GM21717 (cell line): Measurements from ENCODE around the gene EMB.
"Not testable (repeated sequence)": the region's sequence is repeated elsewhere in the genome, so short reads cannot be mapped to it uniquely, and the experiment has no call there.

Experiments used
- ATAC-seq: cut with Tn5 transposase; IDR thresholded peaks from one replicate; pipeline ENCODE4 v1.9.1; 2021; ENCODE audit warnings: mild to moderate bottlenecking, moderate library complexity; ENCODE audit not compliant: unreplicated experiment

EMB gene, protein sequence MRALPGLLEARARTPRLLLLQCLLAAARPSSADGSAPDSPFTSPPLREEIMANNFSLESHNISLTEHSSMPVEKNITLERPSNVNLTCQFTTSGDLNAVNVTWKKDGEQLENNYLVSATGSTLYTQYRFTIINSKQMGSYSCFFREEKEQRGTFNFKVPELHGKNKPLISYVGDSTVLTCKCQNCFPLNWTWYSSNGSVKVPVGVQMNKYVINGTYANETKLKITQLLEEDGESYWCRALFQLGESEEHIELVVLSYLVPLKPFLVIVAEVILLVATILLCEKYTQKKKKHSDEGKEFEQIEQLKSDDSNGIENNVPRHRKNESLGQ

DNA sequence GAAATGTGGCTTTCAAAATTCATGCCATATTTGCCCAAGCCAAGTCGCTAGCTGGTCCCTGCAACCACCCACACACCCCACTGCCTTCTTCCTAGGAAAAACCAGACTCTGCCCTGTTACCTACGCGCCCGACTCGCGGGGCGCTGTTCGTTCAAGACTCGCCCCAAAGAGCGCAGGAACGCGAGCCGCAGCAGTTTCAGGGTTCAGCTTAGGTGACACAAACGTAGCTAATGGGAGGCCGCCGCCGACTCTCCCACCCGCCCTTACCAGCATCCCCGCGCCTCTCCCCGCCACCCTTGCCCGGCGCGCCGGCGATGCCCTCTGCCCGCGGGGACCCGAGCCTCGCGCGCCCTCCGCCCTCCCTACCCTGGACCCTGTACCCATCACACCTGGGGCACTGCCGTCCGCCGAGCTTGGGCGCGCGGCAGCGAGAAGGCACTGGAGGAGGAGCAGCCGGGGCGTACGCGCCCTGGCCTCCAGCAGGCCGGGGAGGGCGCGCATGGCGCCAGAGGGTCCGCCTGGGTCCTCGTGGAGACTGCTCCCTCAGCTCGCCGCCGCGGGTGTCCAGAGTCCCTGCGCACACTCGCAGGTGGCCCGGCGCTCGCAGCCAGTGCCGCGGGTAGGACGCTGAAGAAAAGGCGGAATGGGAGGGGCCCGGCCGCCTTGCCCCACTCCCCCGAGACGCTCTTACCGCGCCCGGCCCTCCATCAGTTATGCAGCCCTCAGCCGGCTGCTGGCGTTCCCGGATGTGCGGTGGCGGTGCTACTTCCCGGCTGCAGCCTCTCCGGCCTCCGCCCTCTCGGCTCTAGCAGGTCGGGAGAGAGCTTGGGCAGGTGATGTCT lies at the start of gene EMB:
Gene EMB (minus strand): TSS at position 638 of the 842 bp plus-strand sequence. CDS start 137 bp downstream, at position 501.
- ATAC-seq: peak; percentile 73

- ATAC-seq: not testable (repeated sequence)
Observed at GRCh38 chr5:50489491-50489890, 48.4 kb upstream of the EMB start.

DNA sequence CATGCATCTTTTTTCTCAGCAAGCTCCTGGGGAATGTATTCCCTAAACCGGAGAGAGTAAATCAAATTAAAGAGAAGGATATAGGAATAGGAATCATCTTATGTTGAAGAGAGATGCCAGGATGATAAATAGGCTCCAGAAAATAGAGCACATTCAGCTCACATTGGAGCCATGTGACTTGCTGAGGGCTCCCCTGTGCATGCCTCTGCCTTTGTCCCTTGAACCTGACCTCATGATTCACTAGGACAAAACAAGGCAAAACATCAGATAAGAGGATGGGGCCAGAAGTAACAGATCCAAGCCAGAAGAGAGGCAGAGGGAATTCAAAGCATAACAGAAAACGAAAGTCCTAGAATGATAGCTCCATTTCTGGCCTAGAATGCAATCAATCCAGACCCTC lies 37.7 kb upstream of the EMB start:
- not testable (repeated sequence) for ATAC-seq

DNA sequence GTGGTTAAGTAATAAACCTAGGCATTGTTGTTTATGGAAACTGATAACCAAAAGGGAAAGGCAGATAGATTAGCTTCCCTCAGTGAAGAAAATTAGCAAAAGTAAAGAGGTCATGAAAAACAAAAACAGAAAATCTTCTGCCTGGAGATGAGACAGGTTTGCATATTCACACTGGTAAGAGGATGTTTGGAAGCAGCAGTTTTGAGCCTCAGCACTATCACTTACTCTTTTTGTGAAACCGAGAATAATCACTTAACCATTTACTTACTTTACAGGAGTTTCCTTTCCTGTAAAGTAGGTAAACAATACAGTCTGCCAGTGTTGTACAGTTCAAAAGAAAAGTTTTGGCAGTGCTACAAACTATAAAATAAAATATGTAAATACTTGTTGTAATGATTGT lies 35.5 kb upstream of the EMB start:
- ATAC-seq: peak; percentile 98

DNA sequence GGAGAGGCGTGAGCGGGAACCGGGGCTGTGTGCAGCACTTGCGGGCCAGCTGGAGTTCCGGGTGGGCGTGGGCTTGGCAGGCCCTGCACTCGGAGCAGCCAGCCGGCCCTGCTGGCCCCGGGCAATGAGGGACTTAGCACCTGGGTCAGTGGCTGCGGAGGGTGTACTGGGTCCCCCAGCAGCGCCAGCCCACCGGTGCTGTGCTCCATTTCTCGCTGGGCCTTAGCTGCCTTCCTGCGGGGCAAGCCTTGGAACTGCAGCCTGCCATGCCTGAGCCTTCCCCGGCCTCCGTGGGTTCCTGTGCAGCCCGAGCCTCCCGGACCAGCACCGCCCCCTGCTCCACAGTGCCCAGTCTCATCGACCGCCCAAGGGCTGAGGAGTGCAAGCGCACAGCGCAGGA lies 23.9 kb upstream of the EMB start:
- not testable (repeated sequence) for ATAC-seq

DNA sequence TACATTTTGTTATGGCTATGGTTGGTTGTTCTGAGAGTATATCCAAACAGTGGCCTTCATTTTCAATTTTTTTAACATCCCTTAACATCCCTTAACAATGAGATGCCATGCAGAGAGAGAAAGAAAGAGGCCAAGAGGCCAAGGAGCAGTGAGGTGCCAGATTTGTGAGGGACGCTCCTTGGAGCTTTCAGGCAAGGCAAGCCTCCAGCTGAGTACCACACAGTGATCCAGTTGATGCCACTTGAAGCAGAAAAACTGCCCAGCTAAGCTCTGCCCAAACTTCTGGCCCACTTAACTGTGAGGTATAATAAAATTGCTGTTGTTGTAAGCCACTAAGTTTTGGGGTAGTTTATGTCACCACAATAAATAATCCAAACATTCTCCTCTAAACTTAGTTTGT lies 22.6 kb upstream of the EMB start:
- no peak for ATAC-seq

DNA sequence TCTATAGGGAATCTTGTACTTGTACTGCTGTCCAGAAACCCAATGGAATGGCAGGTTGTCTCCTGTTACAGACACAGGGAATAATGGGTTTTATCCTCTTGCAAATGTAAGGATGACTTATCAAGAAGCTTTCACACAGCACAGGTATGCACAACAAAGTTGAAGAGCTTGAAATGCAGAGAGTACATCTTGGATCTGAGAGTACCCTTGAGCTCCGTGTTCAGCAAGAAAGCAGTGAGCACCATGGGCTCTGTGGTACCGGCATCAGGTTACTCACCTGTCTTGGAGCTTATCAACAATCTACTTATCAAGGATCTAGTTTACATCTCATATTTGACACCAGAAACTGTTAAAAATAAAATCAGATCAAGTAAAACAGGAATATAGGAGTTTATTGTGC lies 22.0 kb upstream of the EMB start:
- ATAC-seq: no peak

DNA sequence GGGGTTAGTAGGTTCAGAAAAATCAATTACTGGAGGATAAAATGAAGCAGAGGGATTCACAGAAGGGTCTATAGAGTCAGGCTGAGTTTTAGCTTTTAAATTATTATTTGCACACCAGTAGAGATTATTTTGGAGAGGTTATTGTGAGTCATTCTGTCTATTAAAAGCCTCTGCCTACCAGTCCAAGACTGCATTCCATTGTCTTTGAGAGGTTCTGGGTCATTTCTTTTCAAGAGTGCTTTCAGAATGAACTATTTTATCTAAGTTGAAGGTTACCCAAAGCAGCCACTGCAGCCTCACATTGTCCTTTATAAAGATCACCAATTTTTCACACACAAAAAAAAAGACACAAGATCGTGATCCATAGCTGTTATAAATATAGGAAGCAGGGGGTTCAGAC lies 21.5 kb upstream of the EMB start:
- ATAC-seq: not testable (repeated sequence)

- not testable (repeated sequence) for ATAC-seq
Observed at GRCh38 chr5:50458372-50458771, 17.3 kb upstream of the EMB start.

DNA sequence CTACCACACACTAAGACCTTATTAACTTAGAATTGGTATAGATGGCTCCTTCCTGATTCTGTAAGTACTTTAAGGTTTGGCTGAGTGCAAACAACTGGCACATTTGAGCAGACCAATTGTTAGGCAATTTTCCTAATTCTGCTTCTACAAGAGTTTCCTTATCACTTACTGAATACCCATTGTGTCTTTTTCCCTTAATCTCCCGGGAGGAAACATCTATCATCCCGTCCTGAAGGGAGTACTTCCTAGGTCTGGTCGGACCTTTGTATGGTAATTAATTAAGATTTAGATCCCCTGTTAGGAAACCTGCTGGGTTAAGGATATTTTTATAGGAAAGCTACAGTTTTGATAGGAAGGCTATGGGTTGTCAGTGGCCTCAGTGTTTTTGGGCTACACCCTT lies 8.2 kb upstream of the EMB start:
- not testable (repeated sequence) for ATAC-seq

- ATAC-seq: no peak
Observed at GRCh38 chr5:50447941-50448340, 6.9 kb upstream of the EMB start.

DNA sequence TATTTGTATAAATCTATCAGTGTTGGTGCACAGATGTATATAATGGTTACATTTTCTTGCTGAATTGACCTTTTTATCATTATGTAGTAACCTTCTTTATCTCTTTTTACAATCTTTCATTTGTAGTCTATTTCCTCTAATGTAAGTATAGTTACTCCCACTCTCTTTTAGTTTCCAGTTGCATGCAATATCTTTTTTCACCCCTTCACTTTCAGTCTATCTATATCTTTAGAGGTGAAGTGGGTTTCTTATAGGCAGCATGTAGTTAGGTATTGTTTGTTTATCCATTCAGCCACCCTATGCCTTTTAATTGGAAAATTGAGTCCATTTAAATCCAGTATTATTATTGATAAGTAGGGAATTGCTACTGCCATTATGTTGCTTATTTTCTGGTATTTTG lies 6.1 kb upstream of the EMB start:
- ATAC-seq: no peak

- peak; percentile 76 for ATAC-seq
Observed at GRCh38 chr5:50445296-50445949, 4.3 kb upstream of the EMB start.

- not testable (repeated sequence) for ATAC-seq
Observed at GRCh38 chr5:50442559-50443539, 1.8 kb upstream of the EMB start.

DNA sequence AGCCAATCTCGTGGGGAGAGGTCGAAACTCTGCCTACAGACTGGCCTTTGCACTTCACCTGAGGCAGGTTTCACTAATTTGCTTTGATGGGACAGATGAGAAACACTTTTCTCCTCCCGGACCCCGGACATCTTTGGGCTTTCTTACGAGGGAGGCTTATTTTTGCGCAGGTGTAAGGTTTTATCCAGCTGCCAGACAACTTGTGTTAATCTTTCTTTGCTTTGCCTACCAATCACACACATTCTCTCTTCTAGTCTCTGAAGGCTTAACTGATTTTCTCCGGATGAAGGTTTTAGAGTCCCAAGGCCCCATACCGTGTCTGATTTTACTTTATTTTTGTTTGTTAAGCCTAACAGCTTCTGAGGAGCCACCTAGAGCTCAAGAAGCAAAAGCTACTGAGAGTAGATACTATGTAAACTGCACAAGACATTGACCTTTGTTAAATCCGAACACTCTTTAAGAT lies 436 bp upstream of the EMB start:
- no peak for ATAC-seq

DNA sequence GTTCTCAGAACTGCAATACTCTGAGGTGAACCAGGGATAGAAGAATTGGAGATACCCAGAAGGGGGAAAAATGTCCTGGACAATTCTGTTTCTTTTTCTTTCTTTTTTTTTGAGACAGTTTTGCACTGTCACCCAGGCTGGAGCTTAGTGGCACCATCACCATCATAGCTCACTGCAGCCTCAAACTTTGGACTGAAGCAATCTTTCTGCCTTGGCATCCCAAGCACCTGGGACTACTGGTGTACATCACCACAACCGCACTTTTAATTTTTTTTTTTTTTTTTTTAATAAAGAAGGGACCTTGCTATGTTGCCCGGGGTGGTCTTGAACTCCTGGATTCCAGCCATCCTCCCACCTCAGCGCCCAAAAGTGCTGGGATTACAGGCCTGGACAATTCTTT lies 1.9 kb downstream of the EMB start:
- no peak for ATAC-seq

DNA sequence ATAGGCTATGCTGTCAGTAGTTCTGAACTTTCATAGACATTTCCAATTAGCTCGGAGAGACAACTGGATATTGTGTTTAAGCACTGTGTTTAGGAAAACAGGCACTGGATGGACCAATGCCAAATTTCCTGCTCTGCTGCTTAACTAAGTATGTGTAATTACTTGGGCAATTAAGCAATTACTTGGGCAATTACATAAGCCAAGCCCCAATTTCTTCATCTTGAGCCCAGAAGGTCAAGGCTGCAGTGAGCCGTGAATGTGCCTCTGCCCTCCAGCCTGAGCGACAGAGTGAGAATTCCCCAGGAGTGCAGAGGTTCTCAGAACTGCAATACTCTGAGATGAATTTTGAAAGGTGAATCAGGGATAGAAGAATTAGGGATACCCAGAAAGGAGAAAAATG lies 3.0 kb downstream of the EMB start:
- ATAC-seq: not testable (repeated sequence)

GRCh38 chr5:50435168-50435567 lies 5.9 kb downstream of the EMB start:
- ATAC-seq: no peak

DNA sequence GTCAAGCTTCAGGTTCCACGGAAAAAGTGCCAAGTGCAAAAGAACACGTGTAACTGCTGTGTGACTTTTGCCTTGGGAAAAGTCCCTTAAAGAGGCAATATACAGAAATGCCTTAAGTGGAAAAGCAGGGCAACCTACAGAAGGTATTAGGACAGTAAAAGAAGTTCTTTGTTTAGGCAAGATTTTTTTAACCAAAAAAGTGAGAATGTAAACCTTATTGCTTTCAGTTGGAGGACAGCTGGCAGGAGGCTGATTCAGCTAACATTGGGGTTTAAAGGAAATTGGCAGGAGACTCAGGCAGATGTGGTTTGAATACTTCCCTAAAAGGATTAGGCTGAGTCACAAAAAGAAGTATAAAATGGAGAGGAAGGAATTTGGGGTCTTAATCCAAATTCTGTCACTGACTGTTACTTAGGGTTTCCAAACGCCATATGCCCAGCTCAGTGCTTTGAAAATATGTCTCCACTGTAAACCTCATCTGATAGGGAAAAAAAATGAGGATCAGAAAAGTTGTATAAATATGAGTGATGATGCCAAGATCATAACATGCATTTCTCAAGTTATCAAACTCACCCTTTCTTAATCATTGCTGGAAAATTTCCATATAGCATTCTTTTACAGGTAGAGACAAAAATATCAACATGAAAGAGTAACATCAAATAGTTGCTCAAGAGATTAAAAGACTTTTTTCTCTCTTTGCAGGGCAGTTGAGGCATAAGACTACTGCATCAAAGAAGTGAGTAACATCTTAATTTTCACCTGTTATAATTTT lies 9.8 kb downstream of the EMB start:
- not testable (repeated sequence) for ATAC-seq
